Measurements from ENCODE around the gene ZBTB14. TPM values are rescaled to one million over a fixed set of nuclear protein-coding genes. Genes with fewer than 3 reads are reported as not detected.

The ZBTB14 gene, protein sequence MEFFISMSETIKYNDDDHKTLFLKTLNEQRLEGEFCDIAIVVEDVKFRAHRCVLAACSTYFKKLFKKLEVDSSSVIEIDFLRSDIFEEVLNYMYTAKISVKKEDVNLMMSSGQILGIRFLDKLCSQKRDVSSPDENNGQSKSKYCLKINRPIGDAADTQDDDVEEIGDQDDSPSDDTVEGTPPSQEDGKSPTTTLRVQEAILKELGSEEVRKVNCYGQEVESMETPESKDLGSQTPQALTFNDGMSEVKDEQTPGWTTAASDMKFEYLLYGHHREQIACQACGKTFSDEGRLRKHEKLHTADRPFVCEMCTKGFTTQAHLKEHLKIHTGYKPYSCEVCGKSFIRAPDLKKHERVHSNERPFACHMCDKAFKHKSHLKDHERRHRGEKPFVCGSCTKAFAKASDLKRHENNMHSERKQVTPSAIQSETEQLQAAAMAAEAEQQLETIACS
- 10 to 100 TPM; 16.1 to 23.6 (median 18.4) TPM for total RNA-seq

DNA sequence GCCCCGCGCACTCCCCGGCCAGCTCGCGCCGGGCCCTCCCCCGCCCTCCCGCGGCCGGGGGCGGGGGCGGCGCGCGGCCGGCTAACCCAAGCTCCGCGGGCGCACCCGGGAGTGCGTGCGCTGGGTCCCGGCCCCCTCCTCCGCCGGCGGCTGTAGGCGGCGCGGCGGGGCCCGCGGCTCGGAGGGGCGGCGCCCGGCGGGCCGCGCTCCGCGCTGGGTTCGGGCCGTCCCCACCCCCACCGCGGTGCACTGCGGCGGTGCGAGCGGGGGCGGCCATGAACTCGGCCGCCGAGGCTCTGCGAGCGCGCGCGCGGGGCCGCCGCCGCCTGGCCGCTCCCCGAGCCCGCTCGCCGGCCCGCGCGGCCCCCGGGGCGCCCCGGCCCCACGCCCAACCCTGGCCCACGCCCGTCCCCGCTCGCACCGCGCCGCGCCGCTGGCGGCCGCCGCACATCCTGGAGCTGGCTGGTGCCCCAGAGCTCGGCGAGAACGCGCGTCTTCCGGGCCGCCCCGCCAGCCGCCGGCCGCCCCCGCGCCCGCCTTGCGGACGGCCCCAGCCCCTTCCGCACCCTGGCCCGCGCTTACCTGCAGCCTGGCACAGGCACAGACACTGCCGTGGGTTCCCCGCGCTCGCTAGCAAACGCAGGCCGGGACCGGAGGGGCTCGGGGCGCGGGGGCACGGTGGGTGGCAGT lies at the start of gene ZBTB14:
ZBTB14 (minus strand) TSS at position 496 of the 690 bp plus-strand sequence. CDS start 2,480 bp downstream, outside the sequence.
- peak within 1 kb of the TSS; percentile 95 to 98 (median 98) for H3K27ac ChIP-seq
- H3K27me3 ChIP-seq: no peaks in the 10 kb centered on the region
- H3K9me3 ChIP-seq: no peaks in the 10 kb centered on the region
- peak within 1 kb of the TSS; percentile 69 to 99 (median 83) for H3K4me3 ChIP-seq (replicated peaks in 1 of 3)
- intact Hi-C loops (cut with DNase I): loop anchor here (5.0 kb wide), 1 partner anchor 58 kb away; no protein-coding TSS in a partner anchor
- DNase-seq: peak; percentile 72 to 73
- peak in 1 of 2 donors; percentile 55 for TF ChIP-seq POLR2A (IDR thresholded peaks at IDR 0.05)
- TF ChIP-seq, protein P1, sequence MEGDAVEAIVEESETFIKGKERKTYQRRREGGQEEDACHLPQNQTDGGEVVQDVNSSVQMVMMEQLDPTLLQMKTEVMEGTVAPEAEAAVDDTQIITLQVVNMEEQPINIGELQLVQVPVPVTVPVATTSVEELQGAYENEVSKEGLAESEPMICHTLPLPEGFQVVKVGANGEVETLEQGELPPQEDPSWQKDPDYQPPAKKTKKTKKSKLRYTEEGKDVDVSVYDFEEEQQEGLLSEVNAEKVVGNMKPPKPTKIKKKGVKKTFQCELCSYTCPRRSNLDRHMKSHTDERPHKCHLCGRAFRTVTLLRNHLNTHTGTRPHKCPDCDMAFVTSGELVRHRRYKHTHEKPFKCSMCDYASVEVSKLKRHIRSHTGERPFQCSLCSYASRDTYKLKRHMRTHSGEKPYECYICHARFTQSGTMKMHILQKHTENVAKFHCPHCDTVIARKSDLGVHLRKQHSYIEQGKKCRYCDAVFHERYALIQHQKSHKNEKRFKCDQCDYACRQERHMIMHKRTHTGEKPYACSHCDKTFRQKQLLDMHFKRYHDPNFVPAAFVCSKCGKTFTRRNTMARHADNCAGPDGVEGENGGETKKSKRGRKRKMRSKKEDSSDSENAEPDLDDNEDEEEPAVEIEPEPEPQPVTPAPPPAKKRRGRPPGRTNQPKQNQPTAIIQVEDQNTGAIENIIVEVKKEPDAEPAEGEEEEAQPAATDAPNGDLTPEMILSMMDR (IDR thresholded peaks at IDR 0.05): no peak
- peaks cover 12 to 13% of the 10 kb centered on the region in 2 donors for H3K36me3 ChIP-seq
- WGBS, 2 donors: 0% methylated on average over 6 of the region's 116 CpGs; no CpG with 5 or more reads in 1 of the 2 donors
- no peaks in the 10 kb centered on the region for H3K4me1 ChIP-seq

DNA sequence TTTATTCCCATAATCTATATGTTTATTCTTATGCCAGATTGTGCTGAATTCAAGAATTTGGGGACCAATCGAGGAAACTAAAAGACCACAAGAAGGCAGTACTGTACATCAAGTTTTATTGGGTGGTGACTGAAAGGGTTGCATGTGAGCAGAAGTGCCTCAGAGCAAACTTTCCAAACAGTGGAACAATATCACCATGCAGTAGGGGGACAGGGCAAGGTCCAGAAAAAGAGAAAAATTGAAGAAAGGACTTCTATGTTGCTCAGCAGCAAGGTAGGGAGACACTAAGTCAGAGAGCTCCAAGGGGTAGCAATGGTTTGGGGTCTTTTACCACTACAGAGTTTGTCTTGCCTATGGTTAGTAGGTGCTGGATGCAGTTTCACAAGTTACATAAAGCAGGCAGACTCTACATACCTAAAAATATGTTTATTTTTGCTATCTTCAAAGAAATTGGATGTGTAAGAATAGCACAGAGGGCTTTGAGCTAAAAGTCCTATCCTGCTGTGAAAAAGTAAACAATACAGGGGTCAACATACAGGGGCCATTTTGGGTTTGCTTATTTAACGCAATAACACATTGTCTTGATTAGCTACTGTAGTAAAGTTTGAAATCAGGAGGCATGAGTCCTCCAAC lies 43.8 kb upstream of the ZBTB14 start:
- TF ChIP-seq POLR2A (IDR thresholded peaks at IDR 0.05): no peak
- TF ChIP-seq, protein P1 (IDR thresholded peaks at IDR 0.05): no peak
- DNase-seq: no peak
- intact Hi-C loops (cut with DNase I): no loop called here
- H3K4me3 ChIP-seq (replicated peaks in 1 of 3): no peak overlapping the region
- H3K27me3 ChIP-seq: no peaks in the 10 kb centered on the region
- no peaks in the 10 kb centered on the region for H3K4me1 ChIP-seq
- WGBS, 2 donors: 75 to 78% methylated on average over 2 of the region's 2 CpGs
- no peaks in the 10 kb centered on the region for H3K36me3 ChIP-seq
- H3K9me3 ChIP-seq: no peaks in the 10 kb centered on the region
- H3K27ac ChIP-seq: no peak overlapping the region

DNA sequence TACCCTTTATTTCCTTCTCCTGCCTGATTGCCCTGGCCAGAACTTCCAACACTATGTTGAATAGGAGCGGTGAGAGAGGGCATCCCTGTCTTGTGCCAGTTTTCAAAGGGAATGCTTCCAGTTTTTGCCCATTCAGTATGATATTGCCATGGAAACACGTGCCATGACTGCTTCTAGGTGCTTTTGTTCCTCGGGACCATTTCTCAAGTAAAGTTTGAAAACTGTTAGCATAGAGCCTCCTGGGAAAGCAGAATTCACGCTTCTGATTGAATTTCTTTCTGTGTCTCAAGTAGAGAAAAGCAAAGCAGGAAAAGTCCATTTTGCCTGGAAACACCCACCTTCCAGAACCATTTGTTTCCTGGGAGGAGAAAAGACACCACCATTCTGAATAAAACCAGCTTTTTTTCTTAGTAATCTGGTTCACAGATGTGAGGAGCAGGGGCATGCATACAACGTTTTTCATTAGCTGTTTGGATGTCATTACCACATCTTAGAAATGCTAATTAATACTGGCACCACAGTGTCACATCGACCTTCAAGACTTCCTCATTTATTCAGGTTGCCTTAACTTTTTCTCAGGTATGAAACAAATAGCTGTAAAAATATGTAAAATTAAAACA lies 39.0 kb upstream of the ZBTB14 start:
- H3K9me3 ChIP-seq: no peaks in the 10 kb centered on the region
- H3K4me1 ChIP-seq: no peaks in the 10 kb centered on the region
- DNase-seq: no peak
- intact Hi-C loops (cut with DNase I): no loop called here
- no peak overlapping the region for H3K4me3 ChIP-seq (replicated peaks in 1 of 3)
- no peaks in the 10 kb centered on the region for H3K27me3 ChIP-seq
- WGBS, 2 donors: 27 to 31% methylated on average over 6 of the region's 6 CpGs
- no peak overlapping the region for H3K27ac ChIP-seq
- no peaks in the 10 kb centered on the region for H3K36me3 ChIP-seq
- TF ChIP-seq, protein P1 (IDR thresholded peaks at IDR 0.05): no peak
- no peak for TF ChIP-seq POLR2A (IDR thresholded peaks at IDR 0.05)

DNA sequence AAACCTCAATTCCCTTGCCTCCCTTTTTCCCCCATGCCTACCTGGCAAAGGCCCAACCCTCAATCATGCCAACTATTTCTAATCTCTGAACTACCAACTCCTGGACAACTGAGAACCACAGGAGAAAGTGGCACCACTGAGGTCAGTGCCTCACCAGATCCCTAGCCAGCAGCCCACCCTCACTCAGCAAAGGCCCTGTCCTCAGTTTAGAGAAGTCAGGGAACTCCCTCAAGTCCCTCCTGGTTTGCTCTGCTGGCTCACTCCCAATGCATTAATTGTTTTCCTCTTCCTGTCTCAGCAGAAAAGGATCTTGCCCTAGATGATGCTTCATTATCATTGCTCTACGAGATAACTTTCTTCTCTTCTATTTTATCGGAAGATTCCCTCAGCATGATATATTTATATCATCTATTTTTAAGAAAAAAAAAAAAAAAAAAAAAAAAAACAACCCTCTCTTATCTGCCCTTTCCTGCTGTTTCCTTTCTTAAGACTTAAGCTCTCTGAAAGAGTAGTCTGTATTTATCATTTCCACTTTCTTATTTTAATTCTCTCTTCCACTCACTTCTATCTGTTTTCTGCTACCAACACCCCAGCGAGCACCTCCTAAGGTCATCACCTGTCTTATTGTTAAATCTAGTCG lies 22.7 kb upstream of the ZBTB14 start:
- no peak overlapping the region for H3K4me3 ChIP-seq (replicated peaks in 1 of 3)
- no peaks in the 10 kb centered on the region for H3K4me1 ChIP-seq
- no peaks in the 10 kb centered on the region for H3K36me3 ChIP-seq
- no peaks in the 10 kb centered on the region for H3K27me3 ChIP-seq
- 71 to 75% methylated on average over 4 of the region's 4 CpGs for WGBS, 2 donors
- TF ChIP-seq, protein P1 (IDR thresholded peaks at IDR 0.05): no peak
- no peak for TF ChIP-seq POLR2A (IDR thresholded peaks at IDR 0.05)
- no peaks in the 10 kb centered on the region for H3K9me3 ChIP-seq
- no peak for DNase-seq
- no peak overlapping the region for H3K27ac ChIP-seq
- intact Hi-C loops (cut with DNase I): no loop called here

All from thyroid gland (tissue), 4 donors.